ENCODE results near the gene HMCN1.

HMCN1 gene

DNA sequence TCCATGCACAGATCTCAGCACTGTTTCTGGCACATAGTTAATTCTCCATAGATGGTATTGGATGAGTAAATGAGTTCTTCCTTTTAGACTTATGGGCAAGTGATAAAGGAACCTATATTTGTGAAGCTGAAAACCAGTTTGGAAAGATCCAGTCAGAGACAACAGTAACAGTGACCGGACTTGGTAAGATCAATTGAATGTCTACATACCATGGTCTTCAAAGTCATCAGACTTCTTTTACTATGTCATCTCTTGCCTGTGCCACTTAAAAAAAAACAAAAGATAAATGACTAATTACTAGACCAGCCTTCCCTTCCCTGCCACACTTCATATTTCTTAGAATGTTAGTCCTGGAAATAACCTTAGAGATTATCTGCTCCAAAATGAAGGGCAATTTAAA lies 246.7 kb downstream of the HMCN1 start:
- POLR2A ChIA-PET = no interaction called here
- DNase-seq (ENCODE audit: low read depth, low spot score) = no peak
- CTCF ChIA-PET = interaction anchor here (0.7 kb wide), 1 partner anchor 9 kb away, joined by 3 read pairs; no protein-coding TSS in a partner anchor
- no peak overlapping the region for H3K4me3 ChIP-seq (ENCODE audit: low read depth, low read length)
- TF ChIP-seq, protein P1, sequence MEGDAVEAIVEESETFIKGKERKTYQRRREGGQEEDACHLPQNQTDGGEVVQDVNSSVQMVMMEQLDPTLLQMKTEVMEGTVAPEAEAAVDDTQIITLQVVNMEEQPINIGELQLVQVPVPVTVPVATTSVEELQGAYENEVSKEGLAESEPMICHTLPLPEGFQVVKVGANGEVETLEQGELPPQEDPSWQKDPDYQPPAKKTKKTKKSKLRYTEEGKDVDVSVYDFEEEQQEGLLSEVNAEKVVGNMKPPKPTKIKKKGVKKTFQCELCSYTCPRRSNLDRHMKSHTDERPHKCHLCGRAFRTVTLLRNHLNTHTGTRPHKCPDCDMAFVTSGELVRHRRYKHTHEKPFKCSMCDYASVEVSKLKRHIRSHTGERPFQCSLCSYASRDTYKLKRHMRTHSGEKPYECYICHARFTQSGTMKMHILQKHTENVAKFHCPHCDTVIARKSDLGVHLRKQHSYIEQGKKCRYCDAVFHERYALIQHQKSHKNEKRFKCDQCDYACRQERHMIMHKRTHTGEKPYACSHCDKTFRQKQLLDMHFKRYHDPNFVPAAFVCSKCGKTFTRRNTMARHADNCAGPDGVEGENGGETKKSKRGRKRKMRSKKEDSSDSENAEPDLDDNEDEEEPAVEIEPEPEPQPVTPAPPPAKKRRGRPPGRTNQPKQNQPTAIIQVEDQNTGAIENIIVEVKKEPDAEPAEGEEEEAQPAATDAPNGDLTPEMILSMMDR (IDR thresholded peaks at IDR 0.05; ENCODE audit: insufficient read depth, low read length, missing control alignments) = no peak

DNA sequence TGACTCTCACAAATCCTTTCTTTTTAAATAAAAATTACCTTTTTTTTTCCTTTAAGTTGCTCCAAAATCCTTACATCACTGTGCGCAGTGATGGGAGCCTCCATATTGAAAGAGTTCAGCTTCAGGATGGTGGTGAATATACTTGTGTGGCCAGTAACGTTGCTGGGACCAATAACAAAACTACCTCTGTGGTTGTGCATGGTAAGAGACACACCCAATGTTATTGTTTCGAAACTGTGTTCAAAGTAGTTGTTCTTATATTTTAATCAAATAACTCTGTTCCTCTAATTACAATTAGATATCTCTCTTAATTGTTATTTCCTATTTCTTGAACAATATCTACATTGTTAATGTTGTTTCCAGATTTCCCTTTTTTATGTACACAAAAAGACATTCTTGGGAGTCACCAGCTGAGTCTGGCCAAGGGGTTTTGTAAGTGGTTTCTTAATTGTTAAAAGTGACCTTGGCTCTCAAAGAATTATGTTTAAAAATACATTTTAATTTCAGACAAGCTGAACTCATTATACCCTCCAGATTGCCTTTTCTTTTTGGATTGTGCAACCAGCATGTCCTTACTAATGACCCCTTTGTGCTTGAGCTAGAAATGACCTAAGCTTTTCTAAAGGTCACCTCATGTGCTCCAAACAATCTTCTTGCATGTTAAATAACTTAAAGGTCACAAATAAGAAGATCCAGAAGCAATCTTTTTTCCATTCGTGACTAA lies 250.1 kb downstream of the HMCN1 start:
- TF ChIP-seq, protein P1 (IDR thresholded peaks at IDR 0.05; ENCODE audit: insufficient read depth, low read length, missing control alignments) = no peak
- no peak for DNase-seq (ENCODE audit: low read depth, low spot score)
- H3K4me3 ChIP-seq (ENCODE audit: low read depth, low read length) = no peak overlapping the region
- POLR2A ChIA-PET = interaction anchor here (0.6 kb wide), 1 partner anchor 10 kb away, joined by 3 read pairs; no protein-coding TSS in a partner anchor
- CTCF ChIA-PET = no interaction called here

DNA sequence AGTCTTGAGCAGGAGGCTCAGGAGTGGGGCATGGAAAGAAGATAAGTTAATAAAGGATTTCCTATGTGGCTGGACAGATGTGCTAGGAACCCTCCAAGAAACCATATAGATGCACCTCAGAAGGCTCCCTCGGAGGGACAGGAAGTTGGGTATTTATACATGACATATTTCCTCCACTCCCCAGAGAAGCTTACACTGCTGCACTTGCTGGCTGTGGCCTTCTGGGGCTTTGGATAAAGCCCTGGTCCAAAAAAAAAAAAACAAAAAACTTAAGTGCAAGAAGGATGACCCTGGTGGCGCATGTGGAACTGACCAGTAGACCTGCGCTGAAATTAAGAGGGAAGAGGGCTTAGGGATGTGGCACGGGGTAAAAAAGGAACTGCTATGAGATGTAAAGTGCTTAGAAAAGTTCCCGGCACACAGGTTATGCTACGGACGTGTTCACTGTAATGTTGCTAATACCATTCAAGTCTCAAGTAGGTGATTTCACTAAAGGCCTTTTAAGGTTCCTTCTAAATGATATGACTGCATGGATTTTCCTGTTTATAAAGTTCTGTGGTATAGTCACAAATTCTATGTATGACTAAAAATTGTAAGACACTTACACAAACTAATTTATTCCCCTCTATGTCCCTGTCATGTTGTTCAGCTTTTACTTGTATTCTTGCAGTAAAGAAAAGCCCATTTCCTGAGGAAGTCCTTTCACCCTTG lies 253.6 kb downstream of the HMCN1 start:
- no peak for DNase-seq (ENCODE audit: low read depth, low spot score)
- ChIA-PET CTCF (no interaction called here), POLR2A (no interaction called here)
- TF ChIP-seq, protein P1 (IDR thresholded peaks at IDR 0.05; ENCODE audit: insufficient read depth, low read length, missing control alignments) = no peak
- no peak overlapping the region for H3K4me3 ChIP-seq (ENCODE audit: low read depth, low read length)

DNA sequence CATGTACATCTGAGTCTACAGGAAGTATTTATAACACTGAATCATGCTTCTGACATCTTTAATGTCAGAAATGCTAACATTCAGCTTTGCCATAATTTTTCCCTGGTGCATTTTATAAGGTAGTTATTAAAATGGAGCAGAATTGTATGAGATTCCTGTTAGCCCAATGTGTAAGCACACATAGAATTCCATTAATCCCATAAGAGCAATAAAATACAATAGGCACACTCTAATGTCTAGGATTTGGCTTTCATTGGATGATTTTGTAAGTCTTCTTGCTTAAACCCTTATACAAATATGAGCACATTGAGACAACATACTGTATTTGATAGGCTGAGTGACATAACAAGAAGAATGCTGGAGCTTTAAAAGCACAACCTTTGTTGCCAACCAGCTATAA lies 256.4 kb downstream of the HMCN1 start:
- H3K4me3 ChIP-seq (ENCODE audit: low read depth, low read length) = no peak overlapping the region
- DNase-seq (ENCODE audit: low read depth, low spot score) = no peak
- CTCF ChIA-PET = interaction anchor here (0.7 to 1.6 kb wide), 3 partner anchors 10 to 16 kb away, joined by 3 to 6 read pairs (median 3); no protein-coding TSS in a partner anchor
- TF ChIP-seq, protein P1 (IDR thresholded peaks at IDR 0.05; ENCODE audit: insufficient read depth, low read length, missing control alignments) = no peak
- POLR2A ChIA-PET = no interaction called here

DNA sequence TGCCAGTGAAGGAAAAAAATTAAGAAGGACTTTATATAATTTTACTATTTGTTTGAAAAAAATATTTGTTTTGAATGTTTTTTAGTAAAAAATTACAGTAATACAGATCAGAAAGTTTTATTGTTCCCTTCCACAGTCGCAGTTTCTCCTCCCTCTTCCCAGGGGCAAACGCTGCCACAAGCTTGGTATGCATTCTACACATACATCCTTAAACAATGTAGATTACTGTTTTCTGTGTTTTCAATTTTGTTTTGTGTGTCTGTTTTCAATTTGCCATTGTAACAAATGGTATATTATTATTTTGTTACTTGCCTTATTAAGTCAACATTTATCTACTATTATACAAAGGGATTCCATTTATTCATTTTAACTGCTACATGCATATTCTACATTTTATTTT lies 257.1 kb downstream of the HMCN1 start:
- DNase-seq (ENCODE audit: low read depth, low spot score) = no peak
- no peak overlapping the region for H3K4me3 ChIP-seq (ENCODE audit: low read depth, low read length)
- POLR2A ChIA-PET = no interaction called here
- CTCF ChIA-PET = interaction anchor here (1.6 kb wide), 1 partner anchor 15 kb away, joined by 6 read pairs; no protein-coding TSS in a partner anchor
- TF ChIP-seq, protein P1 (IDR thresholded peaks at IDR 0.05; ENCODE audit: insufficient read depth, low read length, missing control alignments) = no peak

DNA sequence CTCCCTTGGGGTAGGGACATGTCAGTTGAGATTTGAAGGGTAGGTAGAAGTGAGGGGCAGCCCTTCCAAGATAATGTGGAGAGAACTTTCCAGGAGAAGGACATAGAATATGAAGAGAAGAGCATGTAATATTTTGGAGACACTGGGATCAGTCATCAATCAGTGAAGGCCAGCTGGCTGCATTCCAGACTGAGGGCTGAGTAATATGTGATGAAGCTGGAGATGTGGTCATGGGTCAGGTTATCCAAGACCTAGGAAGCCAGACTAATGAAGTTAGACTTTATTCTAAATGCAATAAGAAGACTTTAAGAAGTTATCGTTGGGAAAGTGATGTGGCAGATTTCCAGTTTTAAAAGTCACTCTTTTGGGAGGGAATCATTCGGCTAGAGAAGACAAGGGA lies 262.0 kb downstream of the HMCN1 start:
- TF ChIP-seq, protein P1 (IDR thresholded peaks at IDR 0.05; ENCODE audit: insufficient read depth, low read length, missing control alignments) = no peak
- DNase-seq (ENCODE audit: low read depth, low spot score) = no peak
- CTCF ChIA-PET = no interaction called here

More for the DNA sequence above, 262.0 kb downstream of the HMCN1 start:
- POLR2A ChIA-PET = no interaction called here
- H3K4me3 ChIP-seq (ENCODE audit: low read depth, low read length) = no peak overlapping the region
